HCT116 (cell line): Measurements from ENCODE around the gene CCM2. TPM values are rescaled to one million over a fixed set of nuclear protein-coding genes. Genes with fewer than 3 reads are reported as not detected.

Experiments
- ATAC-seq: fragments of 200-7000 bp; cut with Tn5 transposase; 2 replicates; pipeline ENCODE4 v1.9.1; 2020; ENCODE audit warnings: mild to moderate bottlenecking, moderate library complexity
- BruUV-seq: library from RNA; stranded (reverse); fragments of 400-500 nt; replicated peaks from 2 replicates; lab custom pipeline; 2021; lab: Mats Ljungman, UMichigan
- CTCF ChIA-PET: fragments of 300-600 bp; sonication (Branson Sonifier 250); formaldehyde crosslinking; loops from one replicate; lab custom pipeline; 2021; ENCODE audit warnings: antibody characterized with exemption; lab: Charles Lee
- POLR2A ChIA-PET: fragments of 300-600, 350-600 bp; sonication (Branson Sonifier 250); formaldehyde crosslinking; loops from one replicate; lab custom pipeline; 2021; ENCODE audit warnings: antibody characterized with exemption; lab: Charles Lee
- RAD21 ChIA-PET, 2 experiments: fragments of 300-600 bp; sonication (Branson Sonifier 250); formaldehyde crosslinking; loops; one replicate each; lab custom pipeline; 2023; ENCODE audit warnings: low total read pairs in 2 of 2; ENCODE audit not compliant: uncharacterized antibody in 2 of 2, unreplicated experiment in 2 of 2, low non-redundant PET in 1 of 2; lab: Charles Lee
- DNase-seq: peaks from one replicate; pipeline ENCODE4 v3.0.0-alpha.2; 2010; ENCODE audit warnings: low read depth, low spot score
- H2AFZ ChIP-seq: fragments of 200-600 bp; shearing (Covaris generic), sonication (generic); 2 replicates; pipeline ENCODE4 v1.6.1; 2017; ENCODE audit warnings: low read depth, mixed run types, mixed read lengths, antibody characterized with exemption, low read length; ENCODE audit not compliant: poor library complexity, severe bottlenecking
- H3K27ac ChIP-seq: 2 replicates; pipeline ENCODE4 v1.5.1; 2012; ENCODE audit warnings: low read depth, low read length
- H3K27me3 ChIP-seq: fragments of 200-600 bp; sonication (generic); 2 replicates; pipeline ENCODE4 v1.6.1; 2016; ENCODE audit warnings: mixed run types, low read length, mixed read lengths; ENCODE audit not compliant: insufficient read depth
- H3K36me3 ChIP-seq, 2 experiments: fragments of 200-500 bp in 1 of 2; fragments of 200-600 bp in 1 of 2; sonication (Bioruptor generic) in 1 of 2; sonication (generic) in 1 of 2; 2 replicates each; pipeline versions ENCODE4 v1.5.1 to v1.6.1; 2014 to 2016; ENCODE audit warnings: low read length in 2 of 2, inconsistent platforms in 1 of 2, mixed read lengths in 1 of 2, mixed run types in 1 of 2; ENCODE audit not compliant: insufficient read depth in 2 of 2, control insufficient read depth in 1 of 2
- H3K4me1 ChIP-seq, 2 experiments: fragments of 200-600 bp in 1 of 2; sonication (generic) in 1 of 2; 2 replicates each; pipeline versions ENCODE4 v1.5.1 to v1.6.1; 2012 to 2017; ENCODE audit warnings: low read length in 2 of 2, inconsistent platforms in 1 of 2, mild to moderate bottlenecking in 1 of 2, mixed read lengths in 1 of 2, mixed run types in 1 of 2, moderate library complexity in 1 of 2; ENCODE audit not compliant: insufficient read depth in 2 of 2, control insufficient read depth in 1 of 2
- H3K4me2 ChIP-seq: fragments of 200-600 bp; sonication (generic); 2 replicates; pipeline ENCODE4 v1.6.1; 2017; ENCODE audit warnings: mixed run types, low read length, mixed read lengths
- H3K4me3 ChIP-seq, 2 experiments: fragments of 200-600 bp in 1 of 2; sonication (generic) in 1 of 2; replicated peaks in 1 of 2; 2 replicates each; pipeline ENCODE4 v1.5.1; 2011 to 2016; ENCODE audit warnings: low read length in 2 of 2, control low read depth in 1 of 2, low read depth in 1 of 2, mild to moderate bottlenecking in 1 of 2, mixed read lengths in 1 of 2, mixed run types in 1 of 2
- H3K79me2 ChIP-seq: fragments of 200-600 bp; sonication (generic); 2 replicates; pipeline ENCODE4 v1.6.1; 2017; ENCODE audit warnings: mild to moderate bottlenecking, mixed run types, low read length, moderate library complexity, mixed read lengths; ENCODE audit not compliant: insufficient read depth
- H3K9ac ChIP-seq: fragments of 200-600 bp; sonication (generic); 2 replicates; pipeline ENCODE4 v1.6.1; 2016; ENCODE audit warnings: low read length, mixed read lengths
- H3K9me2 ChIP-seq: fragments of 200-600 bp; sonication (generic), shearing (Covaris generic); 2 replicates; pipeline ENCODE4 v1.6.1; 2017; ENCODE audit warnings: mixed run types, mild to moderate bottlenecking, moderate library complexity; ENCODE audit not compliant: insufficient read depth
- H3K9me3 ChIP-seq, 2 experiments: fragments of 200-500 bp in 1 of 2; fragments of 200-600 bp in 1 of 2; sonication (Bioruptor generic) in 1 of 2; sonication (generic) in 1 of 2; 2 replicates each; pipeline ENCODE4 v1.6.1; 2014 to 2017; ENCODE audit warnings: low read length in 2 of 2, mixed read lengths in 2 of 2, inconsistent platforms in 1 of 2, low read depth in 1 of 2, mild to moderate bottlenecking in 1 of 2, mixed run types in 1 of 2, moderate library complexity in 1 of 2; ENCODE audit not compliant: control insufficient read depth in 1 of 2, insufficient read depth in 1 of 2
- H4K20me1 ChIP-seq: fragments of 200-600 bp; sonication (generic), shearing (Covaris generic); 2 replicates; pipeline ENCODE4 v1.6.1; 2017; ENCODE audit warnings: mixed run types, mild to moderate bottlenecking, moderate library complexity; ENCODE audit not compliant: insufficient read depth
- ATF3 ChIP-seq: IDR thresholded peaks from 2 replicates; pipeline ENCODE4 v1.6.1; 2012
- CBX3 ChIP-seq: IDR thresholded peaks from 2 replicates; pipeline ENCODE4 v1.6.1; 2012; ENCODE audit warnings: low read depth
- CTCF ChIP-seq, 3 experiments: fragments of 200-600 bp in 1 of 3; sonication (generic) in 1 of 3; IDR thresholded peaks in 2 of 3; conservative IDR thresholded peaks in 1 of 3; 2 replicates each; pipeline ENCODE4 v1.5.1; 2012 to 2017; ENCODE audit warnings: low read depth in 2 of 3, low read length in 2 of 3, antibody characterized with exemption in 1 of 3, borderline replicate concordance in 1 of 3, control low read depth in 1 of 3, mild to moderate bottlenecking in 1 of 3, mixed read lengths in 1 of 3, mixed run types in 1 of 3, moderate library complexity in 1 of 3; ENCODE audit not compliant: insufficient read depth in 1 of 3
- EGR1 ChIP-seq: IDR thresholded peaks from 2 replicates; pipeline ENCODE4 v1.6.1; 2012; ENCODE audit warnings: low read depth
- EZH2phosphoT487 ChIP-seq: fragments of 200-600 bp; IDR thresholded peaks from 2 replicates; pipeline ENCODE4 v1.6.1; 2018; ENCODE audit warnings: antibody characterized with exemption, borderline replicate concordance
- FOSL1 ChIP-seq: IDR thresholded peaks from 2 replicates; pipeline ENCODE4 v1.6.1; 2012; ENCODE audit warnings: low read depth
- JUND ChIP-seq: IDR thresholded peaks from 2 replicates; pipeline ENCODE4 v1.6.1; 2012
- MAX ChIP-seq: IDR thresholded peaks from 2 replicates; pipeline ENCODE4 v1.6.1; 2012
- POLR2A ChIP-seq: IDR thresholded peaks from 2 replicates; pipeline ENCODE4 v1.7.0; 2011; ENCODE audit warnings: borderline replicate concordance; ENCODE audit not compliant: insufficient read depth, insufficient read length; ENCODE audit errors: extremely low read depth
- POLR2AphosphoS5 ChIP-seq: IDR thresholded peaks from 2 replicates; pipeline ENCODE4 v1.6.1; 2011; ENCODE audit warnings: mild to moderate bottlenecking, low read depth, low read length, moderate library complexity
- RAD21 ChIP-seq: IDR thresholded peaks from 2 replicates; pipeline ENCODE4 v1.6.1; 2012; ENCODE audit warnings: low read depth, mild to moderate bottlenecking
- SP1 ChIP-seq: IDR thresholded peaks from 2 replicates; pipeline ENCODE4 v1.6.1; 2012; ENCODE audit warnings: low read depth
- SRF ChIP-seq: IDR thresholded peaks from 2 replicates; pipeline ENCODE4 v1.6.1; 2012; ENCODE audit warnings: low read depth
- TCF7L2 ChIP-seq: IDR thresholded peaks from 2 replicates; pipeline ENCODE4 v1.7.0; 2011; ENCODE audit warnings: borderline replicate concordance, inconsistent platforms; ENCODE audit not compliant: insufficient read depth, insufficient read length; ENCODE audit errors: extremely low read depth
- ZBTB33 ChIP-seq: IDR thresholded peaks from 2 replicates; pipeline ENCODE4 v1.6.1; 2011; ENCODE audit warnings: mild to moderate bottlenecking, low read length, moderate library complexity; ENCODE audit not compliant: insufficient replicate concordance; ENCODE audit errors: extremely low read depth
- ZFX ChIP-seq: fragments of 450-650 bp; IDR thresholded peaks from 2 replicates; pipeline ENCODE4 v1.6.1; 2017
- intact Hi-C: fragments of 100-400 bp; cut with micrococcal nuclease; formaldehyde crosslinking; loops from 2 replicates; pipeline ENCODE4 v1.10.0; 2022
- total RNA-seq: library from RNA; stranded (reverse); gene quantifications from one replicate; pipeline ENCODE4 v1.2.1, GENCODE V29; 2021; ENCODE audit not compliant: unreplicated experiment

CCM2 gene
- total RNA-seq, 1 experiment from 2014 or later, result 34.4 TPM

GRCh38 chr7:44987457-44987856 is 12.5 kb upstream of the CCM2 start:
- peak overlapping the region; percentile 89 for H3K4me2 ChIP-seq
- ChIA-PET POLR2A (interaction anchor here (0.6 to 1.6 kb wide), 2 partner anchors 12 to 56 kb away, joined by 3 to 8 read pairs; no protein-coding TSS in a partner anchor), CTCF (no interaction called here), RAD21 (no interaction called here)
- H3K4me1 ChIP-seq, result peaks cover 4 to 34% of the 10 kb centered on the region in 2 experiments; a peak in 3 of 4 replicates
- 0 out of 2 replicates have a peak overlapping the region, but pooled peaks have one; percentile 75 for H3K27ac ChIP-seq
- no peak for ATAC-seq
- DNase-seq, result no peak
- intact Hi-C loops, result loop anchor here (5.0 kb wide), 1 partner anchor 125 kb away; the partner anchor contains the start of gene TBRG4
- no TSS peak for BruUV-seq
- H3K9ac ChIP-seq, result peak overlapping the region; percentile 100
- H3K9me2 ChIP-seq, result no peaks in the 10 kb centered on the region
- TF ChIP-seq CBX3 (no peak), TCF7L2 (no peak), POLR2AphosphoS5 (no peak), JUND (no peak), SRF (no peak), EGR1 (no peak), CTCF (IDR thresholded peaks at IDR 0.05 in 2 of 3, conservative IDR thresholded peaks at IDR 0.05 in 1 of 3; ENCODE audit: borderline replicate concordance in 1 of 3, insufficient read depth in 1 of 3, low read depth in 2 of 3, low read length in 2 of 3) (no peak), FOSL1 (no peak), SP1 (no peak), MAX (no peak), POLR2A (no peak), ATF3 (no peak), RAD21 (no peak), ZBTB33 (no peak), ZFX (no peak), EZH2phosphoT487 (no peak)
- no peak overlapping the region for H2AFZ ChIP-seq
- H3K27me3 ChIP-seq, result no peaks in the 10 kb centered on the region
- no peaks in the 10 kb centered on the region for H3K9me3 ChIP-seq
- peaks cover 38% of the 10 kb centered on the region for H3K79me2 ChIP-seq
- H3K36me3 ChIP-seq, result peaks cover 22 to 38% of the 10 kb centered on the region in 2 experiments
- H3K4me3 ChIP-seq, result peak overlapping the region; percentile 88 to 100
- peaks cover 18% of the 10 kb centered on the region; the same call in 1 of the 2 replicates for H4K20me1 ChIP-seq
